GM12801 (cell line): ENCODE data around the gene HEPACAM2.

Experiments
- TF ChIP-seq, protein P1 (sequence below): IDR thresholded peaks from one replicate; pipeline ENCODE4 v1.5.1; 2011; ENCODE audit warnings: control low read depth; ENCODE audit not compliant: insufficient read length; ENCODE audit errors: extremely low read depth

The HEPACAM2 gene

DNA sequence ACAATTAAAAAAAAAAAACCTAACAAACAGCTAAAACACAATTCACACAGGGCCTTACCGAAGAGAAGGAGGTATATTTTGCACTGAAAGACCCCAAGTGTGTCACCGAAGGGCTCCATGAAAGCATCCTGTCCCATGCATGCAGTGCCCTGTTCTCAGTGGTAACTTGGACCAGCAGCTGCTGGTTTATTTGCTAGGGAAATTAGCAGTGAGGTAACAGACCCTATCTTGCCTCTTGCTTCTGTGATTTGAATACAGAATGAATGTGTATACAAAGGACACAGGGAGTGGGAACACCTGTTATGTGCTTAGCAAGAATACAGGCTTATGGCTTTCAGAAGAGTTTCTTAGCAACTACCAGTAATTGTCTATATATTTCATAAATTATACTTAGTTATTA, at the start of gene HEPACAM2:
Gene HEPACAM2 (minus strand): TSS at position 160 of the 400 bp plus-strand sequence.
- TF ChIP-seq, protein P1, sequence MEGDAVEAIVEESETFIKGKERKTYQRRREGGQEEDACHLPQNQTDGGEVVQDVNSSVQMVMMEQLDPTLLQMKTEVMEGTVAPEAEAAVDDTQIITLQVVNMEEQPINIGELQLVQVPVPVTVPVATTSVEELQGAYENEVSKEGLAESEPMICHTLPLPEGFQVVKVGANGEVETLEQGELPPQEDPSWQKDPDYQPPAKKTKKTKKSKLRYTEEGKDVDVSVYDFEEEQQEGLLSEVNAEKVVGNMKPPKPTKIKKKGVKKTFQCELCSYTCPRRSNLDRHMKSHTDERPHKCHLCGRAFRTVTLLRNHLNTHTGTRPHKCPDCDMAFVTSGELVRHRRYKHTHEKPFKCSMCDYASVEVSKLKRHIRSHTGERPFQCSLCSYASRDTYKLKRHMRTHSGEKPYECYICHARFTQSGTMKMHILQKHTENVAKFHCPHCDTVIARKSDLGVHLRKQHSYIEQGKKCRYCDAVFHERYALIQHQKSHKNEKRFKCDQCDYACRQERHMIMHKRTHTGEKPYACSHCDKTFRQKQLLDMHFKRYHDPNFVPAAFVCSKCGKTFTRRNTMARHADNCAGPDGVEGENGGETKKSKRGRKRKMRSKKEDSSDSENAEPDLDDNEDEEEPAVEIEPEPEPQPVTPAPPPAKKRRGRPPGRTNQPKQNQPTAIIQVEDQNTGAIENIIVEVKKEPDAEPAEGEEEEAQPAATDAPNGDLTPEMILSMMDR = no peak

- TF ChIP-seq, protein P1 = no peak
These were observed 39.0 kb upstream of the HEPACAM2 start for GRCh38 chr7:93265220-93265619.

GRCh38 chr7:93262535-93262934, 36.3 kb upstream of the HEPACAM2 start:
- TF ChIP-seq, protein P1 = no peak

DNA sequence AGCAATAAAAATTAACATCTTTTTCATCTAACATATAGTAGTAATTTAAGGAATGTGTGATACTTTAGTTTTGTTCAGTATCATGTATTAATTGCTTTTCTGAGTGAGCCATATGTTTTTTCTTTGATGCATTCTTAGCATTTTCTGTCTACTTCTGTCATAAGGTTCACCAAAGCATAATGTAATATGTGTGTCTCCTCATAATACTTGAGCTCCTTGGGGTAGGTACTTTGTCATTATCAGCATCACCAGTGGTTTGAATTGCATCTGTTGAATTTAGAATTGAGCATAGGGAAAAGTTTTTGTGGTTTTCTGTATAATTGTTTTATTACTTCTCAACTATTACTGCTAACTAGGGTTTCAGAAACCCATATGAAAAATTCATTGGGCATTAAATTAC, 32.4 kb upstream of the HEPACAM2 start:
- TF ChIP-seq, protein P1 = no peak

- TF ChIP-seq, protein P1 = no peak
These were observed 23.4 kb upstream of the HEPACAM2 start for GRCh38 chr7:93249491-93250148.

DNA sequence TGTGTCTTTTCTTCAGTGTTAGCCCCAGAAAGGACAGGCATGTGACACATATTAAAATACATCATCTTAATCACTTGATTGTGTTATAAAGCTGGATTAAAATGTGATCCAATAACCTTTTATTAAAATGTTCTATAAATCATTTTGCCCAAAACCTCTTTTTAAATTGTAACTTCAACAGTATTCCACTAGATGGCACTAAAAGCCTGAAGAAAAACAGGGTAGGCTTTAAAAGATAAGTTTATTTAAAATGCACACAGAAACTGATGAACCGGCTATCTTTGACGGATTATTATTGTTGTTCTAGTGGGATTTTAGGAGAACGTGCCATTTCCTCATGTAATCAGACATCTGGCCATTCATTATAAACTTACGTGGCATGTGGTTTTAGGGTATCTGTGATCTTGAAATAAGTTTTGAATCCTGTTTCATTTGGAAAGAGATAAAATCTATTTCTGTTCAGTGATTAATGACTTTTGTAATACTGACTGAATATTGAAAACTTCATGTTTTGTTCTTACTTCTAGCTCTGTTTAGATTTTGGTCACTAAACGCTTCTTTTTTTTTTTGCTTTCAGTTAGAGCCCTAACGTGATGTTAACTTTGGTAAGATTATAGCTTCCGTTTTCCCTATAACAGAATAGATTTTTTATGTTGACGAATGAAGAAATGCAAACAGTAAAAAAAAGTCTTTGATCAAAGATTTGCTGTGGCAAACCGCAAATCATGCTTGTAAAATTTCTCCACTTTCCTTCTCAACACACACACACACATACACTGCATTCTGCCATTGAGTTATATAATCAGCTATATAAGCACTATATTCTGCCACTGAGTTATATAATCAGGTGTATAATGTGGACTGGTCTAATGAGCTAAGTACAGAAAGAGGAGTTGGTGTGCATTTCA, 19.5 kb upstream of the HEPACAM2 start:
- TF ChIP-seq, protein P1 = no peak

DNA sequence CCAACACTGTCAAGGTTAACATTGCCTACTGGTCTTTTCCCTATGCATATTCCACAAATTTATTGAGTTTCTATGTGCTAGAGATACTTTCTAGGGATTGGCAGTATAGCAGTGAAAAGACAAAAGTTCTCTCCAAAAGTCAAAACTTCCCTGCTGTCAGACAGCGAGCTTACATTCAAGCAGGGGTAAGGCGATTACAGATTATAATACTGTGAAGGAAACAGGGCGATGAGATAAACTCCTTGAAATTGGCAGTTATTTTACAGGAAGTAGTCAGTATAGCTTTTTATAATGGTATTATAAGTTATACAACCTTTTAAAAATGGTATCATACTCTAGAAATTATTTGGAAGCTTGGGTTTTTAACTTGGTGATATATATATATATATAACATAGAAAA, 15.8 kb upstream of the HEPACAM2 start:
- TF ChIP-seq, protein P1 = no peak
